ENCODE results near the gene HPSE2. TPM values are rescaled to one million over a fixed set of nuclear protein-coding genes. Genes with fewer than 3 reads are reported as not detected.

The HPSE2 gene
- total and polyA plus RNA-seq, 2 of the 13 experiments (the other 11 are each of a cell fraction or from before 2014, with no cell fraction given), result 0.01 TPM; not detected in 1

- in situ Hi-C loops (cut with HindIII; ENCODE audit: extremely low pct_ligation_motif_present, low pct_unique_long_range_greater_than_20kb) (loop anchor here (10.0 kb wide), 1 partner anchor 767 kb away; no protein-coding TSS in a partner anchor), intact Hi-C loops (cut with micrococcal nuclease; ENCODE audit: unreplicated experiment) (no loop called here)
- POLR2A ChIA-PET, result no interaction called here
- H3K9me3 ChIP-seq (ENCODE audit: low read length), result no peaks in the 10 kb centered on the region
- no peaks in the 10 kb centered on the region; a peak in 1 of 5 replicates for H3K27me3 ChIP-seq (ENCODE audit: control insufficient read depth in 1 of 2, insufficient read depth in 2 of 2, low read length in 2 of 2)
- H3K9ac ChIP-seq (ENCODE audit: insufficient read depth, low read depth, low read length), result no peak overlapping the region
- H3K27ac ChIP-seq (ENCODE audit: extremely low read length, insufficient read depth, low read length), result no peak overlapping the region
- no peak for TF ChIP-seq ZNF280B (CRISPR knock-in tag; IDR thresholded peaks at IDR 0.05; ENCODE audit: borderline replicate concordance)
- TF ChIP-seq ZFP90 (CRISPR knock-in tag; IDR thresholded peaks at IDR 0.05; ENCODE audit: borderline replicate concordance), result no peak
- TF ChIP-seq ZNF230 (CRISPR knock-in tag; IDR thresholded peaks at IDR 0.05), result no peak
- no peaks in the 10 kb centered on the region for H4K20me1 ChIP-seq (ENCODE audit: insufficient read depth, low read length)
- DNase-seq (ENCODE audit: low spot score), result no peak
- H3K4me1 ChIP-seq (ENCODE audit: insufficient read depth, low read length), result no peaks in the 10 kb centered on the region
- CTCF ChIA-PET (ENCODE audit: low intra/inter-chr PET ratio, low total read pairs), result no interaction called here
- no peak overlapping the region for H2AFZ ChIP-seq (ENCODE audit: low read length)
- no peaks in the 10 kb centered on the region for H3K36me3 ChIP-seq (replicated peaks in 1 of 2; ENCODE audit: control insufficient read depth in 1 of 2, insufficient read depth in 2 of 2, low read length in 2 of 2)
- FAIRE-seq, result no peak
- H3K79me2 ChIP-seq (ENCODE audit: insufficient read depth, low read length), result no peaks in the 10 kb centered on the region
- BruUV-seq (replicated peaks), result no TSS peak
- no peak for ATAC-seq
- no peak overlapping the region for H3K4me2 ChIP-seq (ENCODE audit: low read depth, low read length)
- H3K4me3 ChIP-seq (replicated peaks in 1 of 3; ENCODE audit: insufficient read depth in 1 of 3, low read depth in 2 of 3, low read length in 3 of 3), result no peak overlapping the region
Measured at GRCh38 chr10:98477861-98478260, 757.8 kb downstream of the HPSE2 start.

GRCh38 chr10:98474628-98475027 is 761.0 kb downstream of the HPSE2 start:
- no peaks in the 10 kb centered on the region for H4K20me1 ChIP-seq (ENCODE audit: insufficient read depth, low read length)
- H3K79me2 ChIP-seq (ENCODE audit: insufficient read depth, low read length), result no peaks in the 10 kb centered on the region
- no peaks in the 10 kb centered on the region for H3K4me1 ChIP-seq (ENCODE audit: insufficient read depth, low read length)
- H3K27me3 ChIP-seq (ENCODE audit: control insufficient read depth in 1 of 2, insufficient read depth in 2 of 2, low read length in 2 of 2), result peaks cover 2 to 9% of the 10 kb centered on the region in 2 experiments; a peak in 2 of 5 replicates
- POLR2A ChIA-PET, result no interaction called here
- no peak overlapping the region for H3K9ac ChIP-seq (ENCODE audit: insufficient read depth, low read depth, low read length)
- no peak overlapping the region for H3K27ac ChIP-seq (ENCODE audit: extremely low read length, insufficient read depth, low read length)
- no peak overlapping the region for H3K4me3 ChIP-seq (replicated peaks in 1 of 3; ENCODE audit: insufficient read depth in 1 of 3, low read depth in 2 of 3, low read length in 3 of 3)
- no TSS peak for BruUV-seq (replicated peaks)
- no peak for ATAC-seq
- no peak overlapping the region for H2AFZ ChIP-seq (ENCODE audit: low read length)
- intact Hi-C loops (cut with micrococcal nuclease; ENCODE audit: unreplicated experiment) (no loop called here), in situ Hi-C loops (cut with HindIII; ENCODE audit: extremely low pct_ligation_motif_present, low pct_unique_long_range_greater_than_20kb) (loop anchor here (10.0 to 25.0 kb wide), 2 partner anchors 563 to 770 kb away; no protein-coding TSS in a partner anchor)
- H3K9me3 ChIP-seq (ENCODE audit: low read length), result no peaks in the 10 kb centered on the region
- H3K4me2 ChIP-seq (ENCODE audit: low read depth, low read length), result no peak overlapping the region
- no peak for DNase-seq (ENCODE audit: low spot score)
- CTCF ChIA-PET (ENCODE audit: low intra/inter-chr PET ratio, low total read pairs), result no interaction called here
- no peak for FAIRE-seq
- H3K36me3 ChIP-seq (replicated peaks in 1 of 2; ENCODE audit: control insufficient read depth in 1 of 2, insufficient read depth in 2 of 2, low read length in 2 of 2), result no peaks in the 10 kb centered on the region
- TF ChIP-seq SIX1 (CRISPR knock-in tag; IDR thresholded peaks at IDR 0.05; ENCODE audit: borderline replicate concordance) (no peak), ZNF230 (CRISPR knock-in tag; IDR thresholded peaks at IDR 0.05) (no peak), ZBTB25 (CRISPR knock-in tag; IDR thresholded peaks at IDR 0.05) (no peak), ARNT (IDR thresholded peaks at IDR 0.05) (no peak), MBD4 (IDR thresholded peaks at IDR 0.05; ENCODE audit: borderline replicate concordance, low read length) (no peak), PPARG (CRISPR knock-in tag; conservative IDR thresholded peaks at IDR 0.05) (no peak), ZNF432 (CRISPR knock-in tag; IDR thresholded peaks at IDR 0.05; ENCODE audit: borderline replicate concordance) (no peak), U2AF2 (IDR thresholded peaks at IDR 0.05; ENCODE audit: low read depth, low read length) (no peak)
- TF ChIP-seq, protein P1, sequence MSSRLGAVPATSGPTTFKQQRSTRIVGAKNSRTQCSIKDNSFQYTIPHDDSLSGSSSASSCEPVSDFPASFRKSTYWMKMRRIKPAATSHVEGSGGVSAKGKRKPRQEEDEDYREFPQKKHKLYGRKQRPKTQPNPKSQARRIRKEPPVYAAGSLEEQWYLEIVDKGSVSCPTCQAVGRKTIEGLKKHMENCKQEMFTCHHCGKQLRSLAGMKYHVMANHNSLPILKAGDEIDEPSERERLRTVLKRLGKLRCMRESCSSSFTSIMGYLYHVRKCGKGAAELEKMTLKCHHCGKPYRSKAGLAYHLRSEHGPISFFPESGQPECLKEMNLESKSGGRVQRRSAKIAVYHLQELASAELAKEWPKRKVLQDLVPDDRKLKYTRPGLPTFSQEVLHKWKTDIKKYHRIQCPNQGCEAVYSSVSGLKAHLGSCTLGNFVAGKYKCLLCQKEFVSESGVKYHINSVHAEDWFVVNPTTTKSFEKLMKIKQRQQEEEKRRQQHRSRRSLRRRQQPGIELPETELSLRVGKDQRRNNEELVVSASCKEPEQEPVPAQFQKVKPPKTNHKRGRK (CRISPR knock-in tag; IDR thresholded peaks at IDR 0.05), result no peak
- TF ChIP-seq, protein P2, sequence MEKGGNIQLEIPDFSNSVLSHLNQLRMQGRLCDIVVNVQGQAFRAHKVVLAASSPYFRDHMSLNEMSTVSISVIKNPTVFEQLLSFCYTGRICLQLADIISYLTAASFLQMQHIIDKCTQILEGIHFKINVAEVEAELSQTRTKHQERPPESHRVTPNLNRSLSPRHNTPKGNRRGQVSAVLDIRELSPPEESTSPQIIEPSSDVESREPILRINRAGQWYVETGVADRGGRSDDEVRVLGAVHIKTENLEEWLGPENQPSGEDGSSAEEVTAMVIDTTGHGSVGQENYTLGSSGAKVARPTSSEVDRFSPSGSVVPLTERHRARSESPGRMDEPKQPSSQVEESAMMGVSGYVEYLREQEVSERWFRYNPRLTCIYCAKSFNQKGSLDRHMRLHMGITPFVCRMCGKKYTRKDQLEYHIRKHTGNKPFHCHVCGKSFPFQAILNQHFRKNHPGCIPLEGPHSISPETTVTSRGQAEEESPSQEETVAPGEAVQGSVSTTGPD (CRISPR knock-in tag; IDR thresholded peaks at IDR 0.05), result no peak
